ENCODE data around the gene PRDM5.

The PRDM5 gene

DNA sequence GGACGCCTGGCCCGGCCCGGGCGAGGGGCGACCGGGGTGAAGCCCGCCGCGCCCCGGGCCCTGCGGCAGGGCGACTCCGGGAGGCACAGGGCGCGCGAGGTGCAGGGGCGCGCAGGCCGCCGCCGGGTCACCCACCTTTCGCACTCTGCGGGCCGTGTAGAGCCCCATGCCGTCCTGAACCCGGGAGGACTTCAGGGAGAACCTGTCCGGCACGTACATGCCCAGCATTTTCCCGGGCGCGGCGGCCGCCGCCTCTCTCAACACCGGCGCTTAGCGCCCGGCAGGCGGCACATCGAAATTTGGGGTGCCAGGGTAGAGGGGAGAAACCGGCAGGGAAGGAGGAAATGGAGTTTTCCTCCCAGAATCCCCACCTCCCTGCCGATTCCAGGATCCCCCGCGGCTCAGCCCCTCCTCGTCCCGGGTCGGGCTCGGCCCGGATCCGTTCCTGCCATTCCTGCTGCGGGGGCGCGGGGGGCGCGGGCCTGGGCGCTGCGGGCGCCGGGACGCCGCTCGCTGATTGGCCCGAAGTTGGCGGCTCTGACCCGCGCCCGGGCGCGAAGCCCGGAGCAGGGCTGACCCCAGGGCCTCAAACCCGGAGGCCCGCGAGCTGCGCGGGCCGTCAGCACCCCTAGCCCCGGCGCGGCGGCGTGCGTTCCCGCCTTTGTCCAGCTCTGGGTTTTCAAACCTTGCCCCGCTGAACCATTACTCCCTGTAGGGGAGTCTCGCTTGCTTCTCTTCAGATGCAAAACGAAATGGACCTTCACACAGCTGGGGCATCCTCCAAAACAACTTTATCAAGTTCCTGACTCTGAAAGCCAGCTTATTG is at the start of gene PRDM5:
Gene PRDM5 (minus strand): TSS at position 346 of the 826 bp plus-strand sequence. CDS start 118 bp downstream, at position 228.
- no peak for DNase-seq

DNA sequence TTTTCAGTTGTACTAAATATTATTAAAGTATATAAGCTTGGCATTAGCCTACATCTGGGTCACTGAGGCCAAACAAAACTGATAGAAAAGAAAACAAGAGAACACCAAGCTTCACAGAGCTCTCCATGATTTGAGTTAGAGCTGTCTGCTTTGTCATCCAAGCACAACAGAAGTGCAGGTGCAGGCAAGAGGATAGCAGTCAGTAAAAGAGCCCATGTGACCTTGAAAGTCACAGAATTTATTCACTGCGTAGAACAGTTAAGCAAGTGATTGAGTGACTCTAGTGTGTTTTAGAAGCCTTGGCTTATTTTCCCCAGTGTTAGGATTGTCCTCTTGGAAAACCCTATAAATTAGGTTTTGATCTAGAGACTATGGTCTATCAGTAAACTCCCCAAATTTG is 49.4 kb upstream of the PRDM5 start:
- DNase-seq: no peak

DNA sequence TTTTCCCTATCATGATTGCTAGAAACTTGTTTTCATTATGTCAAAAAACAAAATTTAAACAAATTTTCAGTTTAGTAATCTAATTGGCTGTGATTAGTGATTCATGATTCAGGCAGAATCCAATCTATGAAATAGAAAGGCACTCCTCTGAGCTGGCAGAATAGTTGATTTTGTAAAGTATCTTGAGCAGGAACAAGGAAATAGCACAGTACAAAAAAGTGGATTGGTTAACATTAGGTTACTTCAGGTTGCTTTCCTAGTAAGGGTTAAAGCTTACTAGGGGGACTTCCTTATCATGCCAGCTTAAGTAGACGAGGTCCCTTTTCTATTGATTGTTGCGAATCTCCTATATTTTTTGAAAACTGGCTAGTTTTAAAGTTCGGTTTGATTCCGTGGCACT is 43.4 kb upstream of the PRDM5 start:
- no peak for DNase-seq

DNA sequence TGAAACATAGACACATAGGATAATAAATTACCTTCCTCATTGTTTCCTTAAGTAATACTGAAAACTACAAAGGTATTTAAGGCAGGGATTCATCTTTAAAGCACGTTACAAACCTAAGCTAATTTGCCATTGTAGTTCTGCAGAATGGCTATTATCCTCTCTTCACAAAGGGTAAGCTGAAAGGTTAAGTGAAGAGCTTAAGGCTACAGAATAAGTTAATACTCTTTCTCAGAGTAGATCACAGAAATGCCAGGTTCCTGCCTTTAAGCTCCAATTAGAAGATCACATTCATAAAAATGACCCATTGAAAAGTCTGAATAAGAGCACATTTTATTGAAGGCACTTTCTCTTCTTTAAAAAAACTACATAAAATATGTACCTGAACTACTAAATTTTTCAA is 42.1 kb upstream of the PRDM5 start:
- DNase-seq: no peak

DNA sequence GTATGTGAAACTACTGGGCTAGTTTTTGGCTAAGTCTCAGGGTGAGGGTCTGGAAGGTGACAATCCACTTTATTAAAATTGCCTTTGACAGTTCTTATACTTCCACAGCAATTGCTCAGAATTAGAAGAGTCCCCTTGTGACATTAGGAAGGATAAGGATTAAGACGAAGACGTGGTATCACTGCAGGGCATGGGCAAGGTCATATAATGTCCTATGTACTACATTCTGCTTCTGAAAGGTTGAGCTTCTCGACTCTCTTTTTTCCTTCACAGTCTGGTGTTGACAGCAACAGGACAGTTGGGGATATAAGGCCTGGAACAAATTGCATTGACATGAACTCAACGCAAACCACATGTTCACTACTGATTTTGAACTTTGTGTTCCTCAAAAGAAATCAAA is 40.9 kb upstream of the PRDM5 start:
- DNase-seq: no peak

DNA sequence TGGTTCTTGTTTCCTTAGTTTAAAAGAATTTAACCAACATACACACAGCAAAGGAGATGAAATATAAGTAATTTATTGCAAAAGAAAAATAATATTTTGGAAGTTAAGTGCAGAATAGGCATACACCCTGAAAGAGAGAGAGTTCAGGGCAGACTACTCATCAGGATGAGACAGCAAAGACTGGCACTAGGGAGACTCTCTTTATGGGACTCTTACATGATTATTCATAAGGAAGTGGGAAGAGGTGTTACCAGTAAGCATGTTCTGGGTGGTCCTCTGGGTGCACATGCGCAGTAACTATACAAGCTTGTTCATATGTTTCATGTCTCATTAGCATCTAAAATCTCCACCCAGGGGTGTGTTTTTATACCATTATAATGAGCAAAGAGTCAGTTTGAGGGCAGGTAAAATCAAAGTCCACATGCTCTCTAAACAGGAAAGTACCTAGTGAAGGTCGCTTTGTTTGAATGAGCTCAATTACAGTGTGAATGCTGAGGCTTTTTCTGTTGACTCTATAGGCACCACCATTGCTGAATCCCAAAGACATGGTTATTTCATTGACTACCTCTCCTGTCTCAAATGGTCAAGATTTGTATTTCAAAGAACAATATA is 38.2 kb upstream of the PRDM5 start:
- DNase-seq: no peak

DNA sequence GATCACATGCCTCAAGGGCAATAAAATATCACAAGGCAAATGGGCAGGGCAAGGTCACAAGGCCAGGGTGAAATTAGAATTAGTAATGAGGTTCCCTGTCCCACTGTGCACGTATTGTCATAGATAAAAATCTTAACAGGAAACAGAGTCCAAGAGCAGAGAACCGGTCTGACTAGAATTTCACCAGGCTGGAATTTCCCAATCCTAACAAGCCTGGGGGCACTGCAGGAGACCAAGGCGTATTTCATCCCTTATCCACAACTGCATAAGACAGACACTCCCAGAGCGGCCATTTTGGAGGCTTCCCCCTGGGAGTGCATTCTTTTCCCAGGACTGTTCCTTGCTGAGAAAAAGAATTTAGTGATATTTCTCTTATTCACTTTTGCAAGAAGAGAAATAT is 25.9 kb upstream of the PRDM5 start:
- DNase-seq: no peak

DNA sequence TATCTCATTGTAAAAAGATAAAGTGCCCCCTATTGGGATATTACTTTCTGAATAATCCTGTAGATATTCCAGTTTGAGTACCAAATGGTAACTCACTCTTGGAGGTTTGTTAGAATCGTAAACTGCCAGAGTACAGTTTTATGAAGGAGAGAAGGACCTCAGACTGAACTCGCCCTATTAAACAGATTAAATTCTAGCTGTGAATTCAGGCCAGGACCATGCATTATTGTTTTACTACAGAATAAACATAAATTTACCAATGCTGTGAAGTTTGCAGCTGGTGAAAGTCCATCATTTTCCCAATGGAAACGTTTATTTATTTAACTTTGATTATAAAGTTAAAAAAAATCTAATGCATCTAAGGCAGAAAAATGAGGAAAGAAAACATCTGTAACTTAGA is 20.2 kb upstream of the PRDM5 start:
- DNase-seq: no peak

DNA sequence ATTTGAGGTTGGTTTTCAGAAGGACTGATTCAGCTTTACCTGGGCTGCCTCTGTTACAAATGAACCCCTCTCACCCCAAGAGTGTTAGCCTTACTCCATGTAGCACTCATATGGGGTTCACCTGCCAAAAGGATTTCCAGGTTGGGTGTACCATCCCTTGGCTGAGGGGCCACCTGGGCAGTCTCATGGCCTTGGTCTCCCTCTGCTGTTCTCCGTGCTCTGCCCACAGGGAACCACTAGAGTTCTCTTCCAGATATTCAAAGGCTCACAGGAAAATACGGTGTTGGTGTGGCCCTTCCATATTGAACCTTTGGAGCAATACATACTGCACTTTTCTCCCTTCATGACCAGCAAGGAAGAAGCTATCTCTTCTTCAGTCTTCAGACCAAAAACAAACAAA is 18.0 kb upstream of the PRDM5 start:
- no peak for DNase-seq

DNA sequence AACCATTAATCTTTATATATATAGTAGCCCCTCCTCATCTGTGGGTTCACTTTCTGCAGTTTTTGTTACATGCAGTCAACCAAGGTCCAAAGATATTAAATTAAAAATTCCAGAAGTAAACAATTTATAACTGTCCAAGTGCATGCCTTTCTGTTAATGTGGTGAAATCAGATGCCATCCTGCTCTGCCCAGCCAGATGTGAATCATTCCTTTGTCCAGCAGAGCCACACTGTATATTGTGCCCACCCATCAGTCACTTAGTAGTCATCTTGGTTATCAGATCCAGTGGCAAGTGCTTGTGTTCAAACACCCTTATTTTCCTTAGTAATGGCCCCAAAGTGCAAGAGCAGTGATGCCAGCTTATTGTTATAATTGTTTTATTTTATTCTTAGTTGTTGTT is 17.2 kb upstream of the PRDM5 start:
- DNase-seq: no peak

DNA sequence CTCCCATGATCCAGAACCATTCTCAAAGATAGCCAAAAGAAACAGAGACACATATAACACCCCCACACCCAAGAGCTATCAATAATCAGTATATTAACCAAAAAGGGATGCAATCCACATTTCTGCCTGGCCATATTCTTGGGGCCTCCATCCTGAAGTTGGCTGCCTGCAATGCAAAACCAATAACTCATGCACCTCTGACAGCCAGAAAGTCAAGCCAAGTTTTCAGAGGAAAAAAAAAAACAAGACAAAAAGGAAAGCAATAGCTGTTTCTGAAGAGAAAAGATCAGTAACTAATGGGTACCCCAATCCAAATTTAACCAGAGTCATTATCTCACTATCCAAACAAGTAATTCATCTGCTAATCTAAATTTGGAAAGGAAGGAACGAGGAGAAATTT is 7.3 kb upstream of the PRDM5 start:
- no peak for DNase-seq

DNA sequence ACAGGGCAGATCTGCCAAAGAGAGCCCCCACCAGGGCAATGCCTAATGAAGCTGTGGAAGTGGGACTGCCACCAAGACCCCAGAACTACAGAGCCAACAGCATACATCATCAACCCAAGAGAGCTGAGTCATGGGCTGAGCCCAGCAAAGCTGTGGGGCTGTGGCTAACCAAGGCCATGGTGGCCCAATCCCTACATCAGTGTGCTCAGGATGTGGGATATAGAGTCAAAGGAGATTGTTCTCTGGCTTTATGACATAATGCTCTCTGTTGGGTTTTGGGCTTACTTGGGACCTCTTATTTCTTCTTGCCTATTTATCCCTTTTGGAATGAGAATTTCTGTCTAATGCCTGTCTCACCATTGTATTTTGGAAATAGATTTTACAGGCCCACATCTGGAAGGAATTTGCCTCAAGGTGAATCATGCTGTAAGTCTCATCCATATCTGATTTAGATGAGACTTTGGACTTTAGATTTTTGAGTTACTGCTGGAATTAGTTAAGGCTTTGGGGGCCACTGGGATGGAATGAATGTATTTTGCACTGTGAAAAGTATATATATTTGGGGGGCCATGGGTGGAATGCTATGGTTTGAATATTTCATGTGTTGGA is 5.4 kb upstream of the PRDM5 start:
- no peak for DNase-seq

DNA sequence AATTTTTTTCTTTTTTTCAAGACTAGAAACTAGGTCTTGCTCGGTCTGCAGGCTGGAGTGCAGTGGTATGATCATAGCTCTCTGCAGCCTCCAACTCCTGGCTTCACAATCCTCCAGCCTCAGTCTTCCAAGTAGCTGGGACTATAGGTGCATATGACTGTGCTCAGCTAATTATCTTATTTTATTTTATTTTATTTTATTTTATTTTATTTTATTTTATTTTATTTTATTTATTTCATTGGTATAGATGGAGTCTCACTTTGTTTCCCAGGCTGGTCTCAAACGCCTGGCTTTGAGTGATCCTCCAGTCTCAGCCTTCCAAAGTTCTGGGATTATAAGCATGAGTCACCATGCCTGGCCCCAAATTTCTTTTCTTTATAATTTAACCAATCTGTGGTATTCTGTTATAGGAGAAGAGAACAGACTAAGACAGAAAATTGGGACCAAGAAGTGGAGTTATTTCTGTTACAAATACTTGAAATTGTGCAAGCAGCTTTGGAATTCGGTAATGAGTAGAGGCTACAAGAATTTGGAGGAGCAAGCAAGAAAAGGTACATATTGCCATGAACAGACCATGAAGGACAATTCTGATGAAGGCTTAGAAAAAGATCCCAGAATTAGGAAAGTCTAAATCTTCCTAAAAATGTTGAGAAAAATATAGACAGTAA is 4.0 kb upstream of the PRDM5 start:
- DNase-seq: no peak

DNA sequence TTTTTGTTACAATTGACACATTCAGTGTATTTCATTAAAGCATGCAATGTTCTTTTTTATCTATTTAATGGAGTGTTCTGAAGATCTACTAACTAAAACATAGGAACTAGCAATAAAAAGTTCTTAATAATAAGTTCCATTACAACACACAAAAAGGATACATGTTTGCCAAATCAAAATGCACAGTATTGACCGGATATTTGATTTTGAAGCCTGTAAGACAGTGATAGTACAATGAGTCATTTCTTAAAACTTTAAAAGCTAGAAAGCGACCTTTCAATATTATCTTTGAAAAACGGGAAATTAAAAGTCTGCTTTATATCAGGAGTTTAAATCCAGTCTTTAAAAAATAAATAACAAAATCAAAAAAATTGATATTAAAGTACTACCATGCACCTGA is 2.4 kb upstream of the PRDM5 start:
- DNase-seq: no peak

DNA sequence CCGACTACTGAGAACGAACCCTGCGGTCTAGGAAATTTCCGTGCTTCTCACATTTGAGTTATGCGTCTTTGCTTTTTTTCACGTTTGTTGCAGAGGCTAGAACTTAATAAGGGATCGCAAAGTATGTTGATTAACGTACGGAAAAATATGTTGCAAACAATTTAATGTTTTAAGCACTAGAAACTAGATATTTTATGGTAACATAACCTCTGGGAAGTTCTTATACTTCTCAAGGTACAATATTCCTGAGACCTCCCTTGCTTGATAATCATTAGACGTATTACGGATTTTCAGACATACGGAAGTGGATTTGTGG is 639 bp upstream of the PRDM5 start:
- DNase-seq: no peak

DNA sequence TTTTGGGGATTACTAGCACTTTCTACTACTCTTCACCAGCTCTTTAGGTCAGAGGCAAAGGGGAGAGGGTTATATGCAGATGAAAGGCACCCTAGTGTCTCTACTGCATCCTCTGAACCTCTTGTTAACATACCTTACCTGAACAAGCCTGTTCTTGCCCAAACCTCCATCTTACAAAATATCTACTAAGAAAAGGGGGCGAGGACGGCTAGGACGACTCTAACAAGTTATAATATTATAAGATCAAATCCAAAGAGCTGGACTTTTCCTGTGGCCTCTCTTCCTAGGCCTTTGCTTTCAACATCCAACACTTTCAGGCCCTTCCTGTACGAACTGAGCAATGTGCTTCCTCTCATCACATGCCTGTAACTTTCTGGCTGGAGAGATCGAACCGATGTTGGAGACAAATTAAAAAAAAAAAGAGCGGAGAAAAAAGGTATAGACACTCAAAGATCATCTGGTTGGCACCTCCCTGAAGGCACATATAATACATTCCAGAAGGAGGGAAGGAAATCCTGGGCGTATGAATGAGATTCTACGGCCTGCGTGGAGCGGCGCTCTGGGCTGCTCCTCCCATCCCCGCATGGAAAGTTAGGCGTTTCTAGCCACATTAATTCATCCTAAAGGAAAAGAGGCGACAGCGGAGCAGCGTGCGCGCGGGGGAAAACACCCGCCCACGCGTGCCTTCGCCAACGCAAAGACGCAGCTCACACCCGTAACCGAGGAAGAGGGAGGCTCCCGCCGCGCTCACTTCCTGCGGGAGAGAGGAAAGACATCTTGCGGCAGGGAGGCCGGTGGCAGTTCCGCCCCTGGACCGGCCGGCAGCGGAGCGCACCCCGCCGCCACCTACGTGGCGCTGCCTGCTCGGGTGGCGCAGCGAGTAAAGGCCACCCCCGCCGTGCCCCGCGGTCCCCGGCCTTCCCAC is 808 bp downstream of the PRDM5 start:
- no peak for DNase-seq

DNA sequence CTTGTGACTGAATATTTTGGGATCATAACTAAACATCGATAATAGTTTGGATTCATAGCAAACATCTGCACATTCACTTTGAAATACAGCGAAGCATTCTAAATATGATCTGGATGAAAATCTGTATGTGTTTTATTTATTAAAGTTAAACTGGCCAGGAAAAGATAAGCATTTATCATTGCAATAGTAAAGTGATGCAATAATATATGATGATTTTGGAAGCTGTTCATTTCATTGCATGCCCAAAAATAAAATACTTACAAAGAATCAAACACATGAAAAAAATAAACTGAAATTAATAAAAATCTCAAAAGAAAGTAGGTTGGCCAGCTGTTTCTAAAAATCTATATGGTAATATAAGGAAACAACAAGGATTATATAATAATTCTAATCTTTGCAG is 1.9 kb downstream of the PRDM5 start:
- DNase-seq: no peak

DNA sequence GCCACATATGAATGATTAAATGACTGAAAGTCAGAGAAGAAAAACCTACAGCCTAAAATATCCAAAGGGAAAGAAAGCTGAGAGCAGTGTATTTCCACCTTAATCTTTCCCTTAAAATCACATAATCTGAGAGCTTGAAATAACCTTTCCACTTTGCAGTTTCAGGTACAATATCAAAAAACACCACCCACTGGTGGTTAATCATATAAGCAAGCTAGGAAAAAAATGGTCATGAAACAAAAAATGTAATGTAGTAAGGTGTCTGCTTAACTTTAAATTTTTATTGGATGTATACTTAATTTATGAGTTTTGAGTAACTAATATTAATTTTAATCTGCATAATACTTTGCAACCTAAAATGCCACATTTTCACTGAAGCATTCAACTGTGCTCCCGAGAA is 3.2 kb downstream of the PRDM5 start:
- DNase-seq: no peak

DNA sequence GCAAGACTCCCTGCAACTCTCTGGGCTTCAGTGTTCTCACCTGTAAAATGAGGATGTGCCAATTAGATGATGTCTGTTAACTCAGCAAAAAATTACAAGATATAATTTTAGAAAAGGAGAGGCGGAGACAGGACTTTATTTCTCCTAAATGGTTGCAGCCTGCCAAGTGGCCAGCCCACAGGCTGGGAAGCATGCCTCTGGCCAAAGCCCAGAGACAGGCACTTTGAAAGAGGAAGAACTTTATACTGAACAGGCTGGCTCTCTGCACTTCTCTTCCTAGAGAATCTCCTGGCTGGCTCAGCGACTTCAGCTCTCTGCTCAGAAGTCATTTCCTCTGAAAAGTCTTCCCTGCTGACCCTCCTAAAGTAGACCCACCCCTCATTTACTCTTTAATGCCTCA is 3.7 kb downstream of the PRDM5 start:
- no peak for DNase-seq

DNA sequence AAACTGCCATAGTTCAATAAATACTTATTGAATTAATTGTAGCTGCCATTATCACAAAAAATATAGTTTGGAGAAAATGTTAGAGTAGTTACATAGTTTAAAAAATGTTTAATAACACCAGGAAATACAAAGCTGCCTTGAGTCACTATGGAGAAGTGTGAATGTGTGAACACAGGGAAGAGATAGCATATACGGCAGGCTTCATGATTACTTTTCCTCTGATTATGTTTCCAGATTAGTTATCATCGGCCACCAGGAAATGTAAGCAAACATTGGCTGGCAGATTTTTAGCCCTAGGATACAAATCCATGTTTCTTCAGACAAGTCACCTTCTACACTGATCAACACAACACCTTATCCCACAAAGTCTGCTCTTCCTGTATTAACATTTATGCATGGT is 4.4 kb downstream of the PRDM5 start:
- no peak for DNase-seq

DNA sequence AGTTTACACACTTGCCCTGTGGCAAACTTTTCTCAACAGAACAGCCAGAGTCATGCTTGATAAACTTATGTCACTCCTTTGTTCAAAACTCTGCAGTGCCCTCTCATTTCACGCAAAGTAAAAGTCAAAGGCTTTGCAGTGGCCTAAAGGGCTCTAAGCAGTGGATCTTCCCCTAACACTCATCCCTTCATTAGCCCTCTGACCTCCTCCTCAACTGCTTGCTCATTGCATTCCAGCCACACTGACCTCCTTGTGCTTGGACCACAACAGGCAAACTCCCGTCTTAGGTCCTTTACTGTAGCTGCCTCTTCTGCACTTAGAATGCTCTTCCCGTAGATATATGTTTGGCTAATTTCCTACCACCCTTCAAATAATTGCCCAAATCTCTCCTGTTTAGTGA is 5.6 kb downstream of the PRDM5 start:
- no peak for DNase-seq

DNA sequence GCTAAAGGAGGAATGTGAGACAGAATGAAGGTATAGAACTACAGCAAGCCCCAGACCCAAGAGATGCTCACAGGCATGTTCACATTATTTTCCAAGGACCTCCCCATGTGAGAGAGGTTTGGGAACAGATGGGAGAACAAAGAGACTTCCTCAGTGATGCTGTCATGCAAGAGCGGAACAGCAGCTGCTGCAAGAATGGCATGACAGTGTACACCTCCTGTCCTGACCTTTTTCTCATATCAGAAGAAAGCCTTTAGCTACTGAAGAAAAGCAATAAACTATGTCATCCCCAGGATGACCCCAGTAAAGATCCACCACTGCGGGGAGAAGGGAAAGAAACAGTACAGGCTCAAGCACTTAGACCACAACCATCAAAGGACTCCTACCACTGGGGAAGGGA is 7.2 kb downstream of the PRDM5 start:
- no peak for DNase-seq

DNA sequence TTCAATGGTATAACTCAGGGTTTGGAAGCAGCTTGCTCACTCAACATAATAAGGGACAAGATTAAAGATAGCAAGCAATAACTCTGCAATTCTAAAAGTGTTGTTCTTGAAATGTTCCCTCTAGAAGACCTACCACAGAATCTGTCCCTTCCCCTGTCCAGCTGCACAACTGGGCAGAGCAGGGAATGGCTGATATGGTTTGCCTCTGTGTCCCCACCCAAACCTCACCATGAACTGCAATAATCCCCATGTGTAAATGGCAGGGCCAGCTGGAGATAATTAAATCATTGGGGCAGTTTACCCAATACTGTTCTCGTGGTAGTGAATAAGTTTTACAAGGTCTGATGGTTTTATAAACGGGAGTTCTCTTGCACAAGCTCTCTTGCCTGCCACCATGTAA is 19.1 kb downstream of the PRDM5 start:
- no peak for DNase-seq
